Measurements from ENCODE around the gene CLPX. TPM values are rescaled to one million over a fixed set of nuclear protein-coding genes. Genes with fewer than 3 reads are reported as not detected.
"Not testable (repeated sequence)": the region's sequence is repeated elsewhere in the genome, so short reads cannot be mapped to it uniquely, and the experiment has no call there.

CLPX gene
- total RNA-seq, 1 donor: 18.0 TPM

DNA sequence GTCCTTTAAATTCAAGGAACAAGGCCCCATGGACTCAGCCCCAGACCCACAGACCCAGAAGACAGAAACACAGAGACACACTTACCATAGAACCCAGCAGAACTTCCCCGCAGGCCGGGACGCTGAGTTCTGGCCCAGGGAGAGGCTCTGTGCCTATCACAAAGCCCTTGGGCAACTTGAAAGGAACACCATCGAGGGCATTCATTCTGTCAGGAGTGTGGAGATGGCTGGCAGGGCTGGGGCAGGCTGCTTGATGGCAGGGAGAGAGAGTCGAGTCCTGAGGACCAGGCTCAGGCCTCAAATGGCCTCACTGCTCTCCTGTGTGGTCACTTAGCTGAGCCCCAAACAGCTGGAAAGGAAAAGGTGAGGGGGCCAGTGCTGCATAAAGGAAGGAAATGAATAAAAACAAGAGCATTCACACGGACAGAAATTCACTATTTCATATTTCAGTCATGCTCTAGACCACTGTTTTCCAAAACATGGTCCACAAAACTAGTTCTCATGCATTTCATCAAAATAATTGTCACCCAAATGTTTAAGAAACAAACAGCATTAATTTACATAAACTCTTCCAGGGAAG is 79.0 kb downstream of the CLPX start:
- no peak for DNase-seq (ENCODE audit: low read depth in 2 of 3, low spot score in 2 of 3)

DNA sequence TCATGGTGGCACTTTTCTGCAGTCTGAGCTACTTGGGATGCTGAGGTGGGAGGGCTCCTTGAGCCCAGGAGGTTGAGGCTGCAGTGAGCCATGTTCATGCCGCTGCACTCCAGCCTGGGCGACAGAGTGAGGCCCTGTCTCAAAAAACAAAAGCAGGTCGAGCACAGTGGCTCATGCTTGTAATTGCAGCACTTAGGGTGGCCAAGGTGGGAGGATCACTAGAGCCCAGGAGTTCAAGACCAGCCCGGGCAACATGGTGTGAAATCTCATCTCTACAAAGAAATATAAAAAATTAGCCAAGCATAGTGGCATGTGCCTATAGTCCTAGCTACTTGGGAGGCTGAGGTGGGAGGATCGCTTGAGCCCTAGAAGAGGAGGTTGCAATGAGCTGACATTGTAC is 80.1 kb downstream of the CLPX start:
- no peak for DNase-seq (ENCODE audit: low read depth in 2 of 3, low spot score in 2 of 3)

GRCh38 chr15:65102912-65103311 is 82.2 kb downstream of the CLPX start:
- no peak for DNase-seq (ENCODE audit: low read depth in 2 of 3, low spot score in 2 of 3)

GRCh38 chr15:65101891-65102708 is 83.0 kb downstream of the CLPX start:
- no peak for DNase-seq (ENCODE audit: low read depth in 2 of 3, low spot score in 2 of 3)

DNA sequence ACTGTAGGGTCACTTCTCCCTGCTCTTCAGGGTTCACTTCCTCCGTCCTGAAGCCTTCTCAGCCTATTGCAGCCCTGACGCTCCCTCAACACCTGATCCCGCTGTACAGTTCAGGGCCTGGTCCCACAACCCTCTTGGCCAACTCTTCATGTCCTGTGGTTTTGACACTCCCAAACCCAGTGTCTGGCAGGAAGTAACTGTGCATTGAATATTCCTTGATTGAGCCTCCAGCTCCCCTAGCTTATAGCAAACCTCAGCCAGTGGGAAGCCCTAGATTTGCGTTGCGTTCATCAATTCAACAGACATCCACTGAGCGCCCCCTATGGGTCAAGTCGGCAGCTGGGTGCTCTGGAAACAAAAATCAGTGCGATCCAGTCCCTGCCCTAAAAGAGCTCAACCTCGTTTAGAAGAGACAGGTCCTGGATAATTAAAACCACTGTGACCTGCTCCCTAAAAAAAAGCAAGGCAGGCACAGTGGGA is 83.7 kb downstream of the CLPX start:
- peak in 2 of 3 donors; percentile 52 to 74 for DNase-seq (ENCODE audit: low read depth in 2 of 3, low spot score in 2 of 3)

DNA sequence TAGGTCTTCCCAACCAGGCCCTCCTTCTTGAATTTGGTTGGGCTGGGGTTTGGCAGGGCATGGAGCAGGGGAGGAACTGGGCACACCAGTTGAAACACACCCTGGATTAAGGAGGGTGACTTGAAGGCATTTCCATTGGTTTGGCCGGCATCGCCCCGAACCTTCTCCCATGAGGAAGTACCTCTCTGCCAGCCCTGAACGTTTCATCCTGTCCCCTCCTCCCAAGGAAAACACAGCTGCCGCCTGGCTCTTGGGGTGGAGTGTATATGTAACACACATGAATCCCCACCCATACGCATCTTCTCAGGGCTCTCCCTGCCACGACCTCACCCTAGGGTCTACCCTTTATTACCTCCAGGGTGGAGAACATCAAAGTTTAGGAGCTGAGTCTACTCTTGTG is 84.7 kb downstream of the CLPX start:
- DNase-seq (ENCODE audit: low read depth in 2 of 3, low spot score in 2 of 3): no peak

DNA sequence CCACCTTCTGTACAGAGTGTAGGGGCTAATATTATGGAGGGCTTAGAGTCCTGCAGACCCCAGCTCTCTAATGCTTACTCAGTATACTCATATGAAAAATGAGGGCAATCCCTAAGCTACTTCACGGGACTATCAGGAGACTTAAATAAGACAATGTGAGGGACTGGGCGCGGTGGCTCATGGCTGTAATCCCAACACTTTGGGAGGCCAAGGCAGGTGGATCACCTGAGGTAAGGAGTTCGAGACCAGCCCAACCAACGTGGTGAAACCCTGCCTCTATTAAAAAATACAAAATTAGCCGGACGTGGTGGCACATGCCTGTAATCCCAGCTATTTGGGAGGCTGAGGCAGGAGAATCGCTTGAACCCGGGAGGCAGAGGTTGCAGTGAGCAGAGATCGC is 85.3 kb downstream of the CLPX start:
- DNase-seq (ENCODE audit: low read depth in 2 of 3, low spot score in 2 of 3): not testable (repeated sequence)

- no peak for DNase-seq (ENCODE audit: low read depth in 2 of 3, low spot score in 2 of 3)
These were observed 85.8 kb downstream of the CLPX start for GRCh38 chr15:65099336-65099735.

Small RNAs within 50 kb of the gene (small RNA-seq; reads per million reads assigned to genes)
- gene AC013553.1 (not detected), gene AC068213.1 (not detected), gene RNU6-686P (not detected)

Other genes with a start within 250 kb of the CLPX start
- 49.5 TPM for gene SPG21, start 195.4 kb downstream of the CLPX start, total RNA-seq
- gene MTFMT, start 155.7 kb downstream of the CLPX start, total RNA-seq: 10.0 TPM
- gene SLC51B, start 140.0 kb downstream of the CLPX start, total RNA-seq: not detected
- not detected for gene RASL12, start 117.4 kb downstream of the CLPX start, total RNA-seq
- not detected for gene KBTBD13, start 108.6 kb downstream of the CLPX start, total RNA-seq
- gene UBAP1L, start 70.1 kb downstream of the CLPX start, total RNA-seq: 1.6 TPM
- 14.8 TPM for gene PDCD7, start 51.5 kb downstream of the CLPX start, total RNA-seq
- 1.1 TPM for gene CILP, start 26.1 kb upstream of the CLPX start, total RNA-seq
- 13.7 TPM for gene PARP16, start 101.5 kb upstream of the CLPX start, total RNA-seq
- gene RNU5A-1, start 110.7 kb upstream of the CLPX start, total RNA-seq: not detected
- not detected for gene RNU5B-1, start 119.3 kb upstream of the CLPX start, total RNA-seq
- not detected for gene IGDCC3, start 192.7 kb upstream of the CLPX start, total RNA-seq
- gene IGDCC4, start 237.6 kb upstream of the CLPX start, total RNA-seq: under 0.01 TPM

Data from hematopoietic multipotent progenitor cell (in vitro differentiated cells).